Glutamatergic neuron (in vitro differentiated cells): ENCODE results near the gene TWSG1. TPM values are rescaled to one million over a fixed set of nuclear protein-coding genes. Genes with fewer than 3 reads are reported as not detected.

Experiments used
- DNase-seq: peaks from one replicate; pipeline ENCODE4 v3.0.0; 2022
- H3K27ac Mint-ChIP-seq: one replicate; pipeline ENCODE4 v1.8.0; 2020; ENCODE audit warnings: mild to moderate bottlenecking, mixed read lengths, inconsistent platforms; ENCODE audit not compliant: unreplicated experiment
- H3K27me3 Mint-ChIP-seq: one replicate; pipeline ENCODE4 v1.8.0; 2020; ENCODE audit warnings: mild to moderate bottlenecking, moderate library complexity, mixed read lengths, inconsistent platforms; ENCODE audit not compliant: unreplicated experiment
- H3K36me3 Mint-ChIP-seq: one replicate; pipeline ENCODE4 v1.8.0; 2020; ENCODE audit warnings: mild to moderate bottlenecking, mixed read lengths, inconsistent platforms; ENCODE audit not compliant: unreplicated experiment
- H3K4me1 Mint-ChIP-seq: one replicate; pipeline ENCODE4 v1.8.0; 2020; ENCODE audit warnings: mild to moderate bottlenecking, low read depth, mixed read lengths, inconsistent platforms; ENCODE audit not compliant: unreplicated experiment
- H3K4me3 Mint-ChIP-seq: one replicate; pipeline ENCODE4 v1.8.0; 2020; ENCODE audit warnings: mild to moderate bottlenecking, mixed read lengths, inconsistent platforms; ENCODE audit not compliant: unreplicated experiment
- H3K9me3 Mint-ChIP-seq: one replicate; pipeline ENCODE4 v1.8.0; 2020; ENCODE audit warnings: mild to moderate bottlenecking, moderate library complexity, mixed read lengths, inconsistent platforms; ENCODE audit not compliant: unreplicated experiment
- total RNA-seq: library from RNA; stranded (reverse); fragmentation: NEBNext Ultra II Directional; extraction: Animal tissue kit (Norgen Biotek cat#: 25700); gene quantifications from one replicate; pipeline ENCODE4 v1.2.1, GENCODE V29; 2021; ENCODE audit not compliant: unreplicated experiment
- TF ChIP-seq, protein P1 (sequence below): fragments of 200-600 bp; sonication (generic); IDR thresholded peaks from one replicate; pipeline ENCODE4 v1.5.0; 2021; ENCODE audit not compliant: partially characterized antibody, unreplicated experiment

Gene TWSG1
- total RNA-seq, 1 donor from 2014 or later: 13.7 TPM

DNA sequence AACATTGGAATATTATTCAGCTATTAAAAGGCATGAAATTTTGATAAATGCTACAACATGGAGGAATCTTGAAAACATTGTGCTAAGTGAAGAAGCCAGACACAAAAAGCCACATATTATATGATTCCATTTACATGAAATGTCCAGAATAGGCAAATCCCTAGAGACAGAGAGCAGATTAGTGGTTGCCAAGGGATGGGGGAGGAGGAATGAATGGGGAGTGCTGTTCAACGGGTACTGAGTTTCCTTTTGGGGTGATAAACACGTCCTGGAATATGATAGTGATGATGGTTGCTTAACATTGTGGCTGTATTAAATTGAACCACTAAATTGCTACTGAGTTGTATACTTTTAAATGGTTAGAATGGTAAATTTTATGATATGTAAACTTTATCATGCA lies 8.9 kb upstream of the TWSG1 start:
- H3K4me1 Mint-ChIP-seq: no peaks in the 10 kb centered on the region
- H3K36me3 Mint-ChIP-seq: no peaks in the 10 kb centered on the region
- H3K9me3 Mint-ChIP-seq: peaks cover 3% of the 10 kb centered on the region
- H3K27ac Mint-ChIP-seq: no peak overlapping the region
- no peak overlapping the region for H3K4me3 Mint-ChIP-seq
- TF ChIP-seq, protein P1, sequence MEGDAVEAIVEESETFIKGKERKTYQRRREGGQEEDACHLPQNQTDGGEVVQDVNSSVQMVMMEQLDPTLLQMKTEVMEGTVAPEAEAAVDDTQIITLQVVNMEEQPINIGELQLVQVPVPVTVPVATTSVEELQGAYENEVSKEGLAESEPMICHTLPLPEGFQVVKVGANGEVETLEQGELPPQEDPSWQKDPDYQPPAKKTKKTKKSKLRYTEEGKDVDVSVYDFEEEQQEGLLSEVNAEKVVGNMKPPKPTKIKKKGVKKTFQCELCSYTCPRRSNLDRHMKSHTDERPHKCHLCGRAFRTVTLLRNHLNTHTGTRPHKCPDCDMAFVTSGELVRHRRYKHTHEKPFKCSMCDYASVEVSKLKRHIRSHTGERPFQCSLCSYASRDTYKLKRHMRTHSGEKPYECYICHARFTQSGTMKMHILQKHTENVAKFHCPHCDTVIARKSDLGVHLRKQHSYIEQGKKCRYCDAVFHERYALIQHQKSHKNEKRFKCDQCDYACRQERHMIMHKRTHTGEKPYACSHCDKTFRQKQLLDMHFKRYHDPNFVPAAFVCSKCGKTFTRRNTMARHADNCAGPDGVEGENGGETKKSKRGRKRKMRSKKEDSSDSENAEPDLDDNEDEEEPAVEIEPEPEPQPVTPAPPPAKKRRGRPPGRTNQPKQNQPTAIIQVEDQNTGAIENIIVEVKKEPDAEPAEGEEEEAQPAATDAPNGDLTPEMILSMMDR: no peak
- peaks cover 2% of the 10 kb centered on the region for H3K27me3 Mint-ChIP-seq
- DNase-seq: no peak

DNA sequence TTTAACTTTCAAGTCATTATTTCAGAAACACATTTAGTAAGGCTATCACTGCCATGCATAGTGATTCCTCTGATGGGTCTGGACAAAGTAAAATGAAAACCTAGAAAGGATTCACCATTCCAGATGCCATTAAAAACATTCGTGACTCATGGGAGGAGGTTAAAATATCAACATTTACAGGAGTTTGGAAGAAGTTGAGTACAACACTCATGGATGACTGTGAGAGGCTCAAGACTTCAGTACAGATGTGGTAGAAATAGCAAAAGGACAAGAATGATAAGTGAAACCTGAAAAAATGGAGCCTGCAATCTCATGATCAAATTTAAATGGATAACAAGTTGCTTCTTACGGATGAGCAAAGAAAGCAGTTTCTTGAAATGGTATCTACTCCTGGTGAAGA lies 5.8 kb upstream of the TWSG1 start:
- DNase-seq: no peak
- H3K9me3 Mint-ChIP-seq: peaks cover 3% of the 10 kb centered on the region
- H3K4me1 Mint-ChIP-seq: no peaks in the 10 kb centered on the region
- H3K27me3 Mint-ChIP-seq: peaks cover 2% of the 10 kb centered on the region
- no peak overlapping the region for H3K27ac Mint-ChIP-seq
- TF ChIP-seq, protein P1: no peak
- no peak overlapping the region for H3K4me3 Mint-ChIP-seq
- no peaks in the 10 kb centered on the region for H3K36me3 Mint-ChIP-seq

DNA sequence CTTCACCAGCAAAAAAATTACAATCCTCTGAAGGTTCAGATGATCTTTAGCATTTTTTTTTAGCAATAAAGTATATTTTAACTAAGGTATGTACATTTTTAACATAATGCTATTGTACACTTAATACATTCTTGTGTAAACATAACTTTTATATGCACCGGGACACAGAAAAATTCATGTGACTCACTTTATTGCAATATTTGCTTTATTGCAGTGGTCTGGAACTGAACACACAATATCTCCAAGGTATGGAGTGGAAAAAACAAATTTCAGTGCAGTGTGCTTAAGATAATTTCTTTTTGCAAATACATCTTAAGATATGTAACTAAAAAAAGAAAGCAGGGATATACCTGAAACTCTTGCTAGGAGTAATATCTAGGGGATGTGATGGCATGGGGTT lies 5.1 kb upstream of the TWSG1 start:
- no peak for DNase-seq
- Mint-ChIP-seq H3K4me1 (no peaks in the 10 kb centered on the region), H3K9me3 (peaks cover 5% of the 10 kb centered on the region), H3K27ac (no peak overlapping the region), H3K27me3 (peaks cover 2% of the 10 kb centered on the region), H3K36me3 (no peaks in the 10 kb centered on the region), H3K4me3 (no peak overlapping the region)
- TF ChIP-seq, protein P1: no peak

DNA sequence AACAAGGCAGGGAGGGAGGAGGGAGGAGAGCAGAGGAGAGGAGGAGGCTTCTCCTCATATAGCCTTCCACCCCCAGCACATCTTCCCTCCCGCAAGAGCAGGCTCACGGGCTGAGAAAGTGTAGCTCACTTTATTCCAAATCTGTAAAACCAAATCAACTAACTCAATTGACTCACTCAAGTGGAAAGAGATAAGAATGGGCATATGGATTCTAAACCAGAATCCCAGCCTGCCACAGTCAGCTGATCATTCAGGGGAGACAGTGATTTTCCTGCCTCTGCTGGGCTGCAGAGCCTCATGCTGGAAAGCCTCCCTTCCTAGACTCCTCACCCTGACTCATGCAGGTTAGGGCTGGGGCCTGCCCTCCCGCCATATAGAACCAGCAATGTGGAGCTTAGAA lies 4.2 kb upstream of the TWSG1 start:
- no peak for DNase-seq
- no peaks in the 10 kb centered on the region for H3K36me3 Mint-ChIP-seq
- TF ChIP-seq, protein P1: no peak
- H3K4me3 Mint-ChIP-seq: no peak overlapping the region
- H3K27me3 Mint-ChIP-seq: peaks cover 4% of the 10 kb centered on the region
- H3K4me1 Mint-ChIP-seq: no peaks in the 10 kb centered on the region
- H3K27ac Mint-ChIP-seq: no peak overlapping the region
- H3K9me3 Mint-ChIP-seq: peaks cover 7% of the 10 kb centered on the region

DNA sequence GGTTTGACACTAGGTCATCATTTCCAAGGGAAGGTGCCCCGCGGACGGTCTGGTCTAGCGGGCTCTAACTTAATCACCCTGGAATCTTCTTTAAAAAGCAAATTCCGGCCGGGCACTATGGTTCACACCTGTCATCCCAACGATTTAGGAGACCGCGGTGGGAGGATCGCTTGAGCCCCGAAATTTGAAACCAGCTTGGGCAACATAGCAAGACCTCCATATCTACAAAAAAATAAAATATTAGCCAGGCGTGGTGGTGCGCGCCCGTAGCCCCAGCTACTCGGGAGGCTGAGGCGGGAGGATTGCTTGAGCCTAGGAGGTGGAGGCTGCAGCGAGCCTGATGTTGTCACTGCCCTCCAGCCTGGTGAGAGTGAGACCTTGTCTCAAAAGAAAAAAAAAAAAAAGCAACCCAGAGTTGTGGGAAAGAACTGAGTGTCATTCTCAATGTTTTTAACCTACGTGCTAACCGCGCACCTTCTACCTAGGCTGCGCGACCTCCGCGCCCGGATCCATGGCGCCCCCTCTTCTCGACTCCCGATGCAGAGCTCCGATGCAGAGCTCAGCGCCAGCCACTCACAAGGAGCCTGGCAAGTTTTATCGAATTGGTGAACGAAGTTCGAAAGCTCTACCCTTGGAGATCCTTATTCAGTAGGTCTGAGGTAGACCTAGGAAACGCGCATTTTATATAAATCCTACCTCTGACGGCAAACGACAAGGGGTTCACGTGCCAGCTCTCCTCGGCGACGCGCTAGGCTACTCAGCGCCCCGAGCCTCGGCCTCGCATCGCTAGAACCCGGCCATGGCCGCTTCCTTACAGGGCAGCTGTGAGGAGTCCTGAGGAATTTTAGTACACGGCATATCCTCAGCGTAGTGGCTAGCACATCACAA lies 888 bp upstream of the TWSG1 start:
- peaks cover 5% of the 10 kb centered on the region for H3K9me3 Mint-ChIP-seq
- H3K27ac Mint-ChIP-seq: peak overlapping the region; percentile 33
- H3K36me3 Mint-ChIP-seq: no peaks in the 10 kb centered on the region
- peak overlapping the region; percentile 82 for H3K4me3 Mint-ChIP-seq
- peaks cover 2% of the 10 kb centered on the region for H3K27me3 Mint-ChIP-seq
- TF ChIP-seq, protein P1: no peak
- peak; percentile 25 for DNase-seq
- no peaks in the 10 kb centered on the region for H3K4me1 Mint-ChIP-seq
